HG03095 (cell line): Measurements from ENCODE around the gene FES.
"Not testable (repeated sequence)": the region's sequence is repeated elsewhere in the genome, so short reads cannot be mapped to it uniquely, and the experiment has no call there.

ENCODE experiments used
- ATAC-seq: cut with Tn5 transposase; IDR thresholded peaks from one replicate; pipeline ENCODE4 v1.9.1; 2021; ENCODE audit warnings: moderate library complexity; ENCODE audit not compliant: unreplicated experiment

Gene FES

GRCh38 chr15:90860942-90861675 lies 23.2 kb upstream of the FES start:
- no peak for ATAC-seq

GRCh38 chr15:90862487-90862886 lies 21.8 kb upstream of the FES start:
- ATAC-seq: no peak

GRCh38 chr15:90862964-90863778 lies 21.1 kb upstream of the FES start:
- ATAC-seq: no peak

GRCh38 chr15:90863987-90864386 lies 20.3 kb upstream of the FES start:
- no peak for ATAC-seq

- ATAC-seq: no peak
These were observed 19.8 kb upstream of the FES start for GRCh38 chr15:90864507-90864906.

GRCh38 chr15:90865702-90866101 lies 18.6 kb upstream of the FES start:
- no peak for ATAC-seq

- no peak for ATAC-seq
These were observed 18.1 kb upstream of the FES start for GRCh38 chr15:90866161-90866715.

- ATAC-seq: no peak
These were observed 17.5 kb upstream of the FES start for GRCh38 chr15:90866800-90867199.

- ATAC-seq: no peak
These were observed 16.0 kb upstream of the FES start, which contains the start of gene FURIN for GRCh38 chr15:90868261-90868689. Gene FURIN, plus strand, starts transcription at chr15:90868588. Its CDS starts 7,153 bp downstream, at chr15:90875741.

GRCh38 chr15:90869140-90869541 lies 15.2 kb upstream of the FES start:
- no peak for ATAC-seq

- ATAC-seq: no peak
These were observed 14.5 kb upstream of the FES start for GRCh38 chr15:90869601-90870353.

GRCh38 chr15:90870354-90871138 lies 13.8 kb upstream of the FES start:
- ATAC-seq: no peak

GRCh38 chr15:90871139-90871715 lies 13.1 kb upstream of the FES start:
- no peak for ATAC-seq

GRCh38 chr15:90871716-90872485 lies 12.4 kb upstream of the FES start:
- ATAC-seq: no peak

- no peak for ATAC-seq
These were observed 11.7 kb upstream of the FES start for GRCh38 chr15:90872486-90873184.

GRCh38 chr15:90873488-90873997 lies 10.8 kb upstream of the FES start:
- no peak for ATAC-seq

GRCh38 chr15:90873998-90874605 lies 10.2 kb upstream of the FES start:
- no peak for ATAC-seq

- not testable (repeated sequence) for ATAC-seq
These were observed 9.3 kb upstream of the FES start for GRCh38 chr15:90874986-90875385.
